ENCODE measurements around the gene PSMB8.
A peak's percentile ranks its signal among the peaks of the same experiment; 100 is the strongest.

PSMB8 gene

DNA sequence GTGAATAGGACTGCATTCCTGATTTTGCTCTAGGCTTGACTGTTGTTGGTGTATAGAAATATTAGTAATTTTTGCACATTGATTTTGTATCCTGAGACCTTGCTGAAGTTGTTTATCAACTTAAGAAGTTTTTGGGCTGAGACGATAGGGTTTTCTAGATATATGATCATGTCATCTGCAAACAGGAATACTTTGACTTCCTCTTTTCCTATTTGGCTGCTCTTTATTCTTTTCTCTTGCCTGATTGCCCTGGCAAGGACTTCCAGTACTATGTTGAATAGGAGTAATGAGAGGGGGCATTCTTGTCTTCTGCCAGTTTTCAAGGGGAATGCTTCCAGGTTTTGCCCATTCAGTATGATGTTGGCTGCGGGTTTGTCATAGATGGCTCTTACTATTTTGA, 40.4 kb downstream of the PSMB8 start:
- TF ChIP-seq, protein P1, sequence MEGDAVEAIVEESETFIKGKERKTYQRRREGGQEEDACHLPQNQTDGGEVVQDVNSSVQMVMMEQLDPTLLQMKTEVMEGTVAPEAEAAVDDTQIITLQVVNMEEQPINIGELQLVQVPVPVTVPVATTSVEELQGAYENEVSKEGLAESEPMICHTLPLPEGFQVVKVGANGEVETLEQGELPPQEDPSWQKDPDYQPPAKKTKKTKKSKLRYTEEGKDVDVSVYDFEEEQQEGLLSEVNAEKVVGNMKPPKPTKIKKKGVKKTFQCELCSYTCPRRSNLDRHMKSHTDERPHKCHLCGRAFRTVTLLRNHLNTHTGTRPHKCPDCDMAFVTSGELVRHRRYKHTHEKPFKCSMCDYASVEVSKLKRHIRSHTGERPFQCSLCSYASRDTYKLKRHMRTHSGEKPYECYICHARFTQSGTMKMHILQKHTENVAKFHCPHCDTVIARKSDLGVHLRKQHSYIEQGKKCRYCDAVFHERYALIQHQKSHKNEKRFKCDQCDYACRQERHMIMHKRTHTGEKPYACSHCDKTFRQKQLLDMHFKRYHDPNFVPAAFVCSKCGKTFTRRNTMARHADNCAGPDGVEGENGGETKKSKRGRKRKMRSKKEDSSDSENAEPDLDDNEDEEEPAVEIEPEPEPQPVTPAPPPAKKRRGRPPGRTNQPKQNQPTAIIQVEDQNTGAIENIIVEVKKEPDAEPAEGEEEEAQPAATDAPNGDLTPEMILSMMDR (IDR thresholded peaks at IDR 0.05; ENCODE audit: insufficient read depth, low read depth, low read length, missing control alignments) = no peak
- no peak for DNase-seq (ENCODE audit: low read depth)
- H3K4me3 ChIP-seq (ENCODE audit: low read depth, low read length) = no peak overlapping the region

DNA sequence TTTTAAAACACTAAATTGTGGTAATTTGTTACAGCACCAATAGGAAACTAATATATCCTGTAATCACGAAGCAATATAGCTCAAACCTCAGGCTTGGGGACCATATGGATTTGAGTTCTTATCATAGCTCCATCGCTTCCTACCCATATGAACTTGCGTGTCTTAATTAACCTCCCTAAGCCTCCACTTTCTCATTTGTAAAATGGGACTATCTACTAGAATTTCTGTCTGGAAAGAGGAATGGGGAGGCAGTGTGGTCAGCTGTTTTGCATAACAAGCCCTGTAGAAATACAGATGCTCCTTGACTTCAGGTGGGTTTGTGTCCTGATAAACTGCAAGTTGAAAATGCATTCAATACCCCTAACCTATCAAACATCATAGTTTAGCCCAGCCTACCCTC, 44.1 kb downstream of the PSMB8 start:
- no peak for DNase-seq (ENCODE audit: low read depth)
- H3K4me3 ChIP-seq (ENCODE audit: low read depth, low read length) = no peak overlapping the region
- TF ChIP-seq, protein P1 (IDR thresholded peaks at IDR 0.05; ENCODE audit: insufficient read depth, low read depth, low read length, missing control alignments) = no peak

DNA sequence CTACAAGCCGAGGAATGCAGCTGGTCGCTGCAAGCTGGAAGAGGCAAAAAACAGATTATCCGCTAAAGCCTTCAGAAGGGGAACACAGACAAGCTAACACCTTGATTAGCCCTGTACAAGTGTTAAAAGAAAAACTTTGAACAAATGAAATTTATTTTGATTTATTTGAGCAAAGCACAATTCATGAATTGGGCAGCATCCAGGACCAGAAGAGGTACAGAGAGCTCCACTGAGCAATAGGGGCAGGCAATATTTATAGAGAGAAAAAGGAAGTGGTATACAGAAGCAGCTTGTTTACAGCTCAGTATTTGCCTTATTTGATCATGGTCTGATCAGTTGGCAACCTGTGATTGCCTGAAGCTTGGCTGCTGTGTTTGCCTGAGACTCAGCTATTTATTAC, 44.7 kb downstream of the PSMB8 start:
- no peak for DNase-seq (ENCODE audit: low read depth)
- TF ChIP-seq, protein P1 (IDR thresholded peaks at IDR 0.05; ENCODE audit: insufficient read depth, low read depth, low read length, missing control alignments) = no peak
- no peak overlapping the region for H3K4me3 ChIP-seq (ENCODE audit: low read depth, low read length)

DNA sequence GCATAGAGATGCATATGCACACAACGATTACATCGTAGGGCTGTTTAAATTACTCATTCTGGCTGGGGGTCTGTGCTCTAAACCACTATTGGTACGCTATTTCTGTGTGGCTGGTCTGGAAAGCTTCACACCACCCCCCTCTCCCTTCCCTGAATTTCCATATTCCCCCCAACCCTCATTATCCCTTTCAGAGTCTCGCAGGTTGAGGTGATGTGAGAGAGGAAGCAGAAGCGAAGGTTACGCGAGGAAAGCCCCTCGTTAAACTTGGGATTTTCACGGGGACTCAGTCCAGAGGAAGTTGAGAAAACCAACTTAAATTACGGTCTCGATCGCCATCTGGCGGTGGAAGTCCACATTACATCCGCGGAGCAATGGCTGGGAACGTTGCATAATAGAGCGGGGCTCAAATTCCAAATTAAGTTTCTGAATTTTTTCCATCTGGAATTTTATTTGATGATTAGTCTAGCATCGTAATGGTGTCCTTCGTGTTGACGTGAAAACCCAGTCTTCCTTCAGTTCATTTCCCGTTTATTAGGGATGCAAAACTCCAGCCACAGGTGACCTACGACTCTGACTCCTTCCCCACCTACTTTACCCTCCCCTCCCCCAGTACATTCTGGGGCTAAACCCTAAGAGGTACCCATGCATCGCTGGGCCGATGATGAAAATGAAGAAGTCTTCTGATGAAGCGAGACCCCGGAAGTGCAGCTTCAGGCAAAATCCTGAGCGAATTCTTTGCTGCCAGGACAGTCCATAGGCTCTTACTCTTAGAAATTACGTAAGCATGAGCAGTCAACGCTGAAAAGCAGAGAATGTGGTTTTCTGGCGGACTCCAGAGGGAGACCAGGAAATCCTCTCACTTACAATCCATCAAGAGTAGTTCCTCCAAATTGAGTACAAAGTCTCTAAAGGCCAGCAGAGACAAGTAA, 46.7 kb downstream of the PSMB8 start:
- DNase-seq (ENCODE audit: low read depth) = peak; percentile 79
- H3K4me3 ChIP-seq (ENCODE audit: low read depth, low read length) = peak overlapping the region; percentile 28
- TF ChIP-seq, protein P1 (IDR thresholded peaks at IDR 0.05; ENCODE audit: insufficient read depth, low read depth, low read length, missing control alignments) = peak; percentile 70

DNA sequence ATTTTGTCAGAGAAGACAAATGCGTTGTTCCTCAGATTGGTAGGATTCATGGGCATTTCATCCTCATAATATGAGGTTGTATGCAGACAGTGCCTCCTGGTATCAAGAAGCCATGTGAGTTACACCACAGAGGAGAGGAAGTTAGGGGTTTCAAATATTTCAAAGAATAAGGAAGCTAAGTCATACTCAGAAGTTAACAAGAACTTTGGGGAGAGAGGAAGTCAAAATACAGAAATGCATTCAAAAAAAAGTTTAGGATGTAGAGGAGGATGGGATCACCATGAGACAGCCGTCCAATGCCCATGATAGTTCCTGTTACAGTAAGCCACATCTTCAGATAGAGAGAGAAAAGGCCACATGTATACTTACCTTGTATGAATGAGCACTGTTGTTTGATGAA, 49.3 kb downstream of the PSMB8 start:
- DNase-seq (ENCODE audit: low read depth) = no peak
- no peak overlapping the region for H3K4me3 ChIP-seq (ENCODE audit: low read depth, low read length)
- TF ChIP-seq, protein P1 (IDR thresholded peaks at IDR 0.05; ENCODE audit: insufficient read depth, low read depth, low read length, missing control alignments) = no peak

DNA sequence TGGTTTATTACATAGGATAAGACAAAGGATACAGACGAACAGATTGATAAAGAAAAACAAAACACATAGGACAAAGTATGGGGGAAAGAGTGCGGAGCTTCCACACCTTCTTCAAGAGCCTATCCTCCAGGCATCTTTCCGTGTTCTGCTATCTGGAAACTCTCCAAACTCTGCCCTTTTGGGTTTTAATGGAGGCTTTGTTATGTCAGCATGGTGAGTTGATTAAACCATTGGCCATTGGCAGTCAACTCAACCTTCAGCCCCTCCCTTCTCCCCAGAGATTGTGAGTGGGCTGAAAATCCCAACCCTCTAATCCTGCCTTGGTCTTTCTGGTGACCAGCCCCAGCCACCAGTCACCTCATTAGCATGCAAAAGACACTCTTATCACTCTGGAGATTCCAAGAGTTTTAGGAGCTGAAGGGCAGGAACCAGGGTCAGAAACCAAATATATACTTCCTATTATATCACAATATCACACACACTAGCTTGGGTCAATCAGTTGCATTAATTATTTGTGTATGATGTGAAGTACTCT, 50.9 kb downstream of the PSMB8 start:
- TF ChIP-seq, protein P1 (IDR thresholded peaks at IDR 0.05; ENCODE audit: insufficient read depth, low read depth, low read length, missing control alignments) = no peak
- H3K4me3 ChIP-seq (ENCODE audit: low read depth, low read length) = no peak overlapping the region
- DNase-seq (ENCODE audit: low read depth) = no peak
